GM12878 (cell line): Measurements from ENCODE around the gene LRRC66. TPM values are rescaled to one million over a fixed set of nuclear protein-coding genes. Genes with fewer than 3 reads are reported as not detected.

Experiments used
- ATAC-seq: fragments of 200-7000 bp; cut with Tn5 transposase; 3 replicates; pipeline ENCODE4 v1.9.1; 2020; ENCODE audit warnings: mild to moderate bottlenecking, moderate library complexity
- BruUV-seq: library from RNA; stranded (reverse); fragments of 400-500 nt; replicated peaks from 2 replicates; lab custom pipeline; 2021; lab: Mats Ljungman, UMichigan
- CTCF ChIA-PET: fragments of 300-600 bp; sonication (Branson Sonifier 250); formaldehyde crosslinking; extraction: SDS; loops from one replicate; lab custom pipeline; 2021; ENCODE audit warnings: inconsistent platforms; lab: Yijun Ruan, JAX
- POLR2A ChIA-PET: fragments of 350-600 bp; formaldehyde crosslinking; extraction: SDS; loops from one replicate; lab custom pipeline; 2021; ENCODE audit warnings: inconsistent platforms; lab: Charles Lee
- RAD21 ChIA-PET: fragments of 300-600 bp; sonication (Branson Sonifier 250); formaldehyde crosslinking; loops from one replicate; lab custom pipeline; 2023; ENCODE audit warnings: antibody characterized with exemption; ENCODE audit not compliant: unreplicated experiment; lab: Charles Lee
- SMC1A ChIA-PET: fragments of 300-600 bp; sonication (Branson Sonifier 250); formaldehyde crosslinking; loops from one replicate; lab custom pipeline; 2023; ENCODE audit not compliant: unreplicated experiment, uncharacterized antibody; lab: Charles Lee
- DNase-seq: peaks from one replicate; pipeline ENCODE4 v3.0.0-alpha.2; 2011; ENCODE audit warnings: low read depth, low spot score
- FAIRE-seq: peaks from 3 replicates; lab custom pipeline; 2011; peaks lifted over from hg19 to GRCh38; lab: Jason Lieb, UNC
- H2AFZ ChIP-seq: 2 replicates; pipeline ENCODE4 v1.6.0; 2011; ENCODE audit warnings: low read depth, low read length, control low read depth; ENCODE audit not compliant: control insufficient read depth
- H3K27ac ChIP-seq: 2 replicates; pipeline ENCODE4 v1.5.1; 2011; ENCODE audit warnings: control low read depth; ENCODE audit not compliant: control insufficient read depth, insufficient read depth
- H3K27me3 ChIP-seq, 2 experiments: replicated peaks in 1 of 2; 2 replicates each; pipeline versions ENCODE4 v1.6.0 to v1.6.1; 2011; ENCODE audit warnings: low read length in 1 of 2; ENCODE audit not compliant: control insufficient read depth in 2 of 2, insufficient read depth in 2 of 2
- H3K36me3 ChIP-seq, 2 experiments: 2 replicates each; pipeline ENCODE4 v1.5.1; 2011; ENCODE audit warnings: low read length in 1 of 2; ENCODE audit not compliant: control insufficient read depth in 2 of 2, insufficient read depth in 2 of 2
- H3K4me1 ChIP-seq: 2 replicates; pipeline ENCODE4 v1.6.1; 2011; ENCODE audit warnings: mild to moderate bottlenecking, low read length, moderate library complexity, mixed read lengths; ENCODE audit not compliant: control insufficient read depth, insufficient read depth
- H3K4me2 ChIP-seq: 2 replicates; pipeline ENCODE4 v1.6.0; 2011; ENCODE audit warnings: control low read depth; ENCODE audit not compliant: control insufficient read depth, insufficient read depth
- H3K4me3 ChIP-seq: fragments of 200-600 bp; sonication (generic); 2 replicates; pipeline ENCODE4 v1.5.1; 2016
- H3K79me2 ChIP-seq: 2 replicates; pipeline ENCODE4 v1.6.0; 2011; ENCODE audit warnings: low read length; ENCODE audit not compliant: control insufficient read depth, insufficient read depth
- H3K9ac ChIP-seq: 2 replicates; pipeline ENCODE4 v1.8.0; 2011; ENCODE audit warnings: low read length, control low read depth, mixed read lengths; ENCODE audit not compliant: control insufficient read depth, insufficient read depth
- H3K9me3 ChIP-seq: replicated peaks from 3 replicates; pipeline ENCODE4 v1.5.1; 2011; ENCODE audit warnings: mild to moderate bottlenecking, low read length; ENCODE audit not compliant: control insufficient read depth, insufficient read depth
- H4K20me1 ChIP-seq: 2 replicates; pipeline ENCODE4 v1.6.0; 2011; ENCODE audit not compliant: control insufficient read depth, insufficient read depth
- CEBPB ChIP-seq, 2 experiments: fragments of 150-350 bp in 1 of 2; IDR thresholded peaks; 2 replicates each; pipeline ENCODE4 v1.6.1; 2012 to 2014; ENCODE audit warnings: low read depth in 2 of 2, low read length in 2 of 2, borderline replicate concordance in 1 of 2, inconsistent platforms in 1 of 2
- CEBPZ ChIP-seq: fragments of 150-350 bp; IDR thresholded peaks from 2 replicates; pipeline ENCODE4 v1.6.1; 2016; ENCODE audit warnings: low read depth, low read length
- HCFC1 ChIP-seq: fragments of 150-350 bp; IDR thresholded peaks from 2 replicates; pipeline ENCODE4 v1.6.1; 2014; ENCODE audit warnings: low read length
- HDGF ChIP-seq: fragments of 450-650 bp; IDR thresholded peaks from 2 replicates; pipeline ENCODE4 v1.6.1; 2016; ENCODE audit warnings: antibody characterized with exemption
- IRF4 ChIP-seq: IDR thresholded peaks from 2 replicates; pipeline ENCODE4 v1.6.1; 2011; ENCODE audit warnings: low read depth, low read length
- KLF5 ChIP-seq: fragments of 450-650 bp; IDR thresholded peaks from 2 replicates; pipeline ENCODE4 v1.6.1; 2014; ENCODE audit warnings: mild to moderate bottlenecking; ENCODE audit not compliant: partially characterized antibody
- MLLT1 ChIP-seq: fragments of 450-650 bp; IDR thresholded peaks from 2 replicates; pipeline ENCODE4 v1.6.1; 2016; ENCODE audit warnings: mild to moderate bottlenecking
- MYC ChIP-seq: IDR thresholded peaks from 2 replicates; pipeline ENCODE4 v1.6.1; 2011; ENCODE audit warnings: mild to moderate bottlenecking, low read length, moderate library complexity, inconsistent platforms; ENCODE audit not compliant: insufficient read depth, insufficient replicate concordance, insufficient read length, severe bottlenecking
- NFYB ChIP-seq: IDR thresholded peaks from 2 replicates; pipeline ENCODE4 v1.6.1; 2011; ENCODE audit warnings: low read depth, mild to moderate bottlenecking, low read length, improper control_type of control experiment, moderate library complexity; ENCODE audit not compliant: insufficient read depth
- NR2C1 ChIP-seq: fragments of 450-650 bp; IDR thresholded peaks from 2 replicates; pipeline ENCODE4 v1.6.1; 2017; ENCODE audit warnings: antibody characterized with exemption, mild to moderate bottlenecking, moderate library complexity
- SUZ12 ChIP-seq: fragments of 200-600 bp; sonication (generic); IDR thresholded peaks from one replicate; pipeline ENCODE4 v1.6.1; 2018; ENCODE audit warnings: antibody characterized with exemption, mild to moderate bottlenecking; ENCODE audit not compliant: unreplicated experiment
- TCF12 ChIP-seq: IDR thresholded peaks from 2 replicates; pipeline ENCODE4 v1.6.1; 2011; ENCODE audit warnings: low read depth, mild to moderate bottlenecking, low read length
- ZNF592 ChIP-seq: fragments of 450-650 bp; IDR thresholded peaks from 2 replicates; pipeline ENCODE4 v1.6.1; 2017; ENCODE audit warnings: mild to moderate bottlenecking, moderate library complexity
- in situ Hi-C: fragments of 300-500 bp; cut with MboI; formaldehyde crosslinking; loops from 9 replicates; pipeline ENCODE4 v1.14.3; 2018; ENCODE audit warnings: mixed read lengths
- intact Hi-C: fragments of 100-400 bp; cut with micrococcal nuclease; formaldehyde crosslinking; loops from one replicate; pipeline ENCODE4 v1.14.2; 2022; ENCODE audit not compliant: unreplicated experiment
- polyA plus RNA-seq, 11 experiments: library from polyadenylated mRNA; depleted of rRNA in 4 of 11; unstranded in 6 of 11; stranded (reverse) in 5 of 11; fragments of >200 nt; fragmentation: Nextera tagmentation in 4 of 11; fragmentation: Illumina TruSeq in 1 of 11; extraction: Ambion mirVana in 4 of 11; extraction: Trizol in 1 of 11; gene quantifications; 1 replicate in 1 of 11; 2 replicates in 10 of 11; pipeline versions ENCODE4 v1.2.1 to v1.2.3, GENCODE V29; 2011 to 2016; ENCODE audit warnings: inconsistent platforms in 2 of 11, missing spikeins in 2 of 11, low read depth in 1 of 11
- total RNA-seq, 4 experiments: library from RNA; depleted of rRNA in 3 of 4; stranded (reverse); fragments of >200 nt in 3 of 4; fragmentation: Illumina TruSeq in 1 of 4; extraction: Trizol in 1 of 4; gene quantifications; 2 replicates each; pipeline versions ENCODE4 v1.2.1 to v1.2.3, GENCODE V29; 2013 to 2021
- TF ChIP-seq, protein P1 (sequence below): fragments of 450-650 bp; conservative IDR thresholded peaks from 2 replicates; pipeline ENCODE4 v1.6.1; 2017; ENCODE audit warnings: mild to moderate bottlenecking, moderate library complexity

The LRRC66 gene
- total and polyA plus RNA-seq, 10 of the 15 experiments (the other 5 are each of a cell fraction or from before 2014, with no cell fraction given), result 0.02 to 0.18 (median 0.09) TPM; not detected in 2

DNA sequence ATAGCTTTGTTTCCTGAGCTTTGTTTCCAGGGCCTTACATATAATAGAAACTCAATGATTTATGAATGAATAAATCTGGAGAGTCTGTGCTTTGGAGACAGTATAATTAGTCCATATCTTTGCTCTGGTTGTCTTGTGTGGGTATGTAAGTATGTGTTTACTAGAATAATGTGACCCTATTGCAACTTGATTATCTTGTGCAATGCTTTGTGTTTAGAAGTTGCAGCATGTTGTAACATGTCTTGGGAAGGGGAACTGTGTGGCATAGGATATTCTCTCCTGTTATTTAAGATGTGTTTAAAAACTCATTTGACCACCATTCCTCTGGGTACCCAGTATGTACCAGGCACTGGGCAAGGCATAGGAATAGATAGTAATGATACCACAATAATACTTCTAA is 37.0 kb upstream of the LRRC66 start:
- no TSS peak for BruUV-seq
- FAIRE-seq (no peak), ATAC-seq (no peak), DNase-seq (no peak)
- Histone ChIP-seq H3K27ac (no peak overlapping the region), H3K79me2 (no peaks in the 10 kb centered on the region), H3K4me3 (no peak overlapping the region), H4K20me1 (no peaks in the 10 kb centered on the region), H3K27me3 (no peaks in the 10 kb centered on the region; a peak in 1 of 4 replicates), H3K4me1 (peaks cover 3% of the 10 kb centered on the region), H3K9me3 (no peaks in the 10 kb centered on the region), H3K4me2 (no peak overlapping the region), H2AFZ (no peak overlapping the region), H3K36me3 (no peaks in the 10 kb centered on the region), H3K9ac (no peak overlapping the region)
- SMC1A ChIA-PET, result interaction anchor here (0.6 kb wide), 1 partner anchor 1456 kb away, joined by 3 read pairs; no protein-coding TSS in a partner anchor
- POLR2A ChIA-PET, result no interaction called here
- in situ Hi-C loops, result no loop called here
- intact Hi-C loops, result no loop called here
- RAD21 ChIA-PET, result no interaction called here
- CTCF ChIA-PET, result no interaction called here
- no peak for TF ChIP-seq MYC
- TF ChIP-seq KLF5, result no peak
- TF ChIP-seq NR2C1, result no peak
- TF ChIP-seq HCFC1, result no peak
- no peak for TF ChIP-seq ZNF592
- TF ChIP-seq CEBPB (IDR thresholded peaks at IDR 0.05; ENCODE audit: borderline replicate concordance in 1 of 2, low read depth in 2 of 2, low read length in 2 of 2), result no peak
- no peak for TF ChIP-seq MLLT1
- no peak for TF ChIP-seq TCF12
- TF ChIP-seq HDGF, result no peak
- no peak for TF ChIP-seq CEBPZ
- no peak for TF ChIP-seq NFYB
- TF ChIP-seq, protein P1, sequence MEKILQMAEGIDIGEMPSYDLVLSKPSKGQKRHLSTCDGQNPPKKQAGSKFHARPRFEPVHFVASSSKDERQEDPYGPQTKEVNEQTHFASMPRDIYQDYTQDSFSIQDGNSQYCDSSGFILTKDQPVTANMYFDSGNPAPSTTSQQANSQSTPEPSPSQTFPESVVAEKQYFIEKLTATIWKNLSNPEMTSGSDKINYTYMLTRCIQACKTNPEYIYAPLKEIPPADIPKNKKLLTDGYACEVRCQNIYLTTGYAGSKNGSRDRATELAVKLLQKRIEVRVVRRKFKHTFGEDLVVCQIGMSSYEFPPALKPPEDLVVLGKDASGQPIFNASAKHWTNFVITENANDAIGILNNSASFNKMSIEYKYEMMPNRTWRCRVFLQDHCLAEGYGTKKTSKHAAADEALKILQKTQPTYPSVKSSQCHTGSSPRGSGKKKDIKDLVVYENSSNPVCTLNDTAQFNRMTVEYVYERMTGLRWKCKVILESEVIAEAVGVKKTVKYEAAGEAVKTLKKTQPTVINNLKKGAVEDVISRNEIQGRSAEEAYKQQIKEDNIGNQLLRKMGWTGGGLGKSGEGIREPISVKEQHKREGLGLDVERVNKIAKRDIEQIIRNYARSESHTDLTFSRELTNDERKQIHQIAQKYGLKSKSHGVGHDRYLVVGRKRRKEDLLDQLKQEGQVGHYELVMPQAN, result no peak
- no peak for TF ChIP-seq SUZ12
- no peak for TF ChIP-seq IRF4
